Measurements from ENCODE around the gene BGLAP. TPM values are rescaled to one million over a fixed set of nuclear protein-coding genes. Genes with fewer than 3 reads are reported as not detected.

Gene BGLAP
- total RNA-seq, 4 donors from 2014 or later: 1.6 to 2.1 TPM; not detected in 2

GRCh38 chr1:156226116-156226538, 15.9 kb upstream of the BGLAP start:
- WGBS, 2 donors (ENCODE audit: low coverage in 1 of 2): 60 to 79% methylated on average over 1 to 2 of the region's 2 CpGs
- peak overlapping the region in 3 of 4 donors; percentile 15 to 47 (median 30) for H3K27ac ChIP-seq
- H3K4me1 ChIP-seq: peaks cover 0 to 10% (median 4%) of the 10 kb centered on the region in 4 donors
- no peak for DNase-seq
- TF ChIP-seq CTCF (IDR thresholded peaks at IDR 0.05): no peak
- no peak for TF ChIP-seq POLR2AphosphoS5 (IDR thresholded peaks at IDR 0.05)
- TF ChIP-seq EP300 (IDR thresholded peaks at IDR 0.05; ENCODE audit: low read depth): no peak
- no peak for TF ChIP-seq POLR2A (IDR thresholded peaks at IDR 0.05)
- no peaks in the 10 kb centered on the region for H3K27me3 ChIP-seq
- no peak overlapping the region for H3K4me3 ChIP-seq
- H3K36me3 ChIP-seq: peaks cover 0 to 25% (median 4%) of the 10 kb centered on the region in 4 donors
- intact Hi-C loops (cut with DNase I; ENCODE audit: low total_unique reads): no loop called here
- in situ Hi-C loops (cut with MboI; ENCODE audit: low pct_ligation_motif_present in 1 of 4, low pct_unique_long_range_greater_than_20kb in 1 of 4, low sequenced_read_pairs in 3 of 4): loop anchor here in 3 of 4 donors (5.0 to 10.0 kb wide), 3 partner anchors 79 to 134 kb away; no protein-coding TSS in a partner anchor
- no peaks in the 10 kb centered on the region for H3K9me3 ChIP-seq

- intact Hi-C loops (cut with DNase I; ENCODE audit: low total_unique reads): no loop called here
- H3K4me1 ChIP-seq: peaks cover 0 to 10% (median 4%) of the 10 kb centered on the region in 4 donors
- no peak for DNase-seq
- no peaks in the 10 kb centered on the region for H3K27me3 ChIP-seq
- peaks cover 0 to 22% (median 1%) of the 10 kb centered on the region in 4 donors for H3K36me3 ChIP-seq
- in situ Hi-C loops (cut with MboI; ENCODE audit: low pct_ligation_motif_present in 1 of 4, low pct_unique_long_range_greater_than_20kb in 1 of 4, low sequenced_read_pairs in 3 of 4): loop anchor here in 3 of 4 donors (5.0 to 10.0 kb wide), 3 partner anchors 79 to 134 kb away; no protein-coding TSS in a partner anchor
- H3K4me3 ChIP-seq: no peak overlapping the region
- H3K27ac ChIP-seq: peak overlapping the region in 1 of 4 donors; percentile 15
- H3K9me3 ChIP-seq: no peaks in the 10 kb centered on the region
- 89% methylated on average over 4 of the region's 4 CpGs; no CpG with 5 or more reads in 1 of the 2 donors for WGBS, 2 donors (ENCODE audit: low coverage in 1 of 2)
- TF ChIP-seq EP300 (IDR thresholded peaks at IDR 0.05; ENCODE audit: low read depth): no peak
Observed at GRCh38 chr1:156226782-156227181, 15.2 kb upstream of the BGLAP start.

GRCh38 chr1:156228501-156228900, 13.5 kb upstream of the BGLAP start:
- DNase-seq: no peak
- no peak for TF ChIP-seq POLR2A (IDR thresholded peaks at IDR 0.05)
- TF ChIP-seq CTCF (IDR thresholded peaks at IDR 0.05): no peak
- no peak for TF ChIP-seq EP300 (IDR thresholded peaks at IDR 0.05; ENCODE audit: low read depth)
- Histone ChIP-seq H3K4me1 (peaks cover 0 to 10% (median 4%) of the 10 kb centered on the region in 4 donors), H3K4me3 (no peak overlapping the region), H3K36me3 (peaks cover 0 to 9% (median 0%) of the 10 kb centered on the region in 4 donors), H3K27ac (no peak overlapping the region), H3K27me3 (no peaks in the 10 kb centered on the region), H3K9me3 (no peaks in the 10 kb centered on the region)
- in situ Hi-C loops (cut with MboI; ENCODE audit: low pct_ligation_motif_present in 1 of 4, low pct_unique_long_range_greater_than_20kb in 1 of 4, low sequenced_read_pairs in 3 of 4): loop anchor here in 3 of 4 donors (5.0 to 10.0 kb wide), 3 partner anchors 81 to 136 kb away; no protein-coding TSS in a partner anchor
- 85% methylated on average over 7 of the region's 7 CpGs; no CpG with 5 or more reads in 1 of the 2 donors for WGBS, 2 donors (ENCODE audit: low coverage in 1 of 2)
- intact Hi-C loops (cut with DNase I; ENCODE audit: low total_unique reads): no loop called here

GRCh38 chr1:156229809-156230472, 12.0 kb upstream of the BGLAP start:
- Histone ChIP-seq H3K4me3 (no peak overlapping the region), H3K9me3 (no peaks in the 10 kb centered on the region), H3K27me3 (no peaks in the 10 kb centered on the region), H3K36me3 (peaks cover 0 to 20% (median 5%) of the 10 kb centered on the region in 4 donors), H3K27ac (peak overlapping the region in 1 of 4 donors; percentile 6), H3K4me1 (peaks cover 0 to 8% (median 4%) of the 10 kb centered on the region in 4 donors)
- in situ Hi-C loops (cut with MboI; ENCODE audit: low pct_ligation_motif_present in 1 of 4, low pct_unique_long_range_greater_than_20kb in 1 of 4, low sequenced_read_pairs in 3 of 4) (loop anchor here in 3 of 4 donors (5.0 to 10.0 kb wide), 3 partner anchors 83 to 138 kb away; no protein-coding TSS in a partner anchor), intact Hi-C loops (cut with DNase I; ENCODE audit: low total_unique reads) (no loop called here)
- 80 to 84% methylated on average over 2 to 11 of the region's 11 CpGs for WGBS, 2 donors (ENCODE audit: low coverage in 1 of 2)
- no peak for TF ChIP-seq POLR2A (IDR thresholded peaks at IDR 0.05)
- TF ChIP-seq POLR2AphosphoS5 (IDR thresholded peaks at IDR 0.05): no peak
- no peak for TF ChIP-seq CTCF (IDR thresholded peaks at IDR 0.05)
- no peak for TF ChIP-seq EP300 (IDR thresholded peaks at IDR 0.05; ENCODE audit: low read depth)
- DNase-seq: no peak

Measured in transverse colon (tissue), 4 donors.